HL-60 (cell line): Measurements from ENCODE around the gene ACOT12.

ENCODE experiments used
- DNase-seq, 2 experiments: peaks; one replicate each; pipeline ENCODE4 v3.0.0-alpha.2; 2010 to 2020; ENCODE audit warnings: low read depth in 1 of 2, low spot score in 1 of 2
- H3K27ac ChIP-seq: fragments of 250-450 bp; sonication (Bioruptor Pico); replicated peaks from 2 replicates; pipeline ENCODE4 v1.5.1; 2020; ENCODE audit warnings: mild to moderate bottlenecking, moderate library complexity
- H3K27me3 ChIP-seq: fragments of 250-450 bp; sonication (Bioruptor Pico); 2 replicates; pipeline ENCODE4 v1.5.1; 2021; ENCODE audit warnings: mild to moderate bottlenecking, moderate library complexity; ENCODE audit not compliant: insufficient read depth, poor library complexity, severe bottlenecking
- H3K4me3 ChIP-seq: replicated peaks from 2 replicates; pipeline ENCODE4 v1.5.1; 2011; ENCODE audit warnings: mild to moderate bottlenecking, control low read depth, low read length; ENCODE audit not compliant: insufficient read depth
- GABPA ChIP-seq: IDR thresholded peaks from 2 replicates; pipeline ENCODE4 v1.6.1; 2012; ENCODE audit warnings: low read depth
- POLR2AphosphoS5 ChIP-seq: IDR thresholded peaks from 2 replicates; pipeline ENCODE4 v1.6.1; 2012; ENCODE audit warnings: low read depth
- SPI1 ChIP-seq: IDR thresholded peaks from 2 replicates; pipeline ENCODE4 v1.6.1; 2012; ENCODE audit warnings: low read depth, mild to moderate bottlenecking, borderline replicate concordance
- TF ChIP-seq, protein P1 (sequence below): IDR thresholded peaks from 2 replicates; pipeline ENCODE4 v1.6.1; 2012; ENCODE audit warnings: low read depth; ENCODE audit not compliant: insufficient replicate concordance
- TF ChIP-seq, protein P2 (sequence below): IDR thresholded peaks from one replicate; pipeline ENCODE4 v1.5.1; 2011; ENCODE audit warnings: low read length, control low read depth, inconsistent platforms; ENCODE audit not compliant: insufficient read depth

The ACOT12 gene

DNA sequence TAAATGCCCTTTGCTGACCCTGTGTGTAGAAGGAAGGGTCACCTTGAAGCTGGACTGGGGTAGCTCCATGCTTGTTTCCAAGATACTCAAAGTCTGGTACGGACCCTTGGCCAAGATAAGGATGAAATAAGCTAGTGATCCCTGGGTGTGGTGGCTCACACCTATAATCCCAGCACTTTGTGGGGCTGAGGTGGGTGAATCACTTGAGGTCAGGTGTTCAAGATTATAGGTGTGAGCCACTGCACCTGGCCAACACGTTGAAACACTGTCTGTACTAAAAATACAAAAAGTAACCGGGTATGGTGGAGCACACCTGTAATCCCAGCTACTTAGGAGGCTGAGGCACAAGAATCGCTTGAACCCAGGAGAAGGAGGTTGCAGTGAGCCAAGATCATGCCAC, 33.3 kb downstream of the ACOT12 start:
- TF ChIP-seq GABPA: no peak
- TF ChIP-seq, protein P1, sequence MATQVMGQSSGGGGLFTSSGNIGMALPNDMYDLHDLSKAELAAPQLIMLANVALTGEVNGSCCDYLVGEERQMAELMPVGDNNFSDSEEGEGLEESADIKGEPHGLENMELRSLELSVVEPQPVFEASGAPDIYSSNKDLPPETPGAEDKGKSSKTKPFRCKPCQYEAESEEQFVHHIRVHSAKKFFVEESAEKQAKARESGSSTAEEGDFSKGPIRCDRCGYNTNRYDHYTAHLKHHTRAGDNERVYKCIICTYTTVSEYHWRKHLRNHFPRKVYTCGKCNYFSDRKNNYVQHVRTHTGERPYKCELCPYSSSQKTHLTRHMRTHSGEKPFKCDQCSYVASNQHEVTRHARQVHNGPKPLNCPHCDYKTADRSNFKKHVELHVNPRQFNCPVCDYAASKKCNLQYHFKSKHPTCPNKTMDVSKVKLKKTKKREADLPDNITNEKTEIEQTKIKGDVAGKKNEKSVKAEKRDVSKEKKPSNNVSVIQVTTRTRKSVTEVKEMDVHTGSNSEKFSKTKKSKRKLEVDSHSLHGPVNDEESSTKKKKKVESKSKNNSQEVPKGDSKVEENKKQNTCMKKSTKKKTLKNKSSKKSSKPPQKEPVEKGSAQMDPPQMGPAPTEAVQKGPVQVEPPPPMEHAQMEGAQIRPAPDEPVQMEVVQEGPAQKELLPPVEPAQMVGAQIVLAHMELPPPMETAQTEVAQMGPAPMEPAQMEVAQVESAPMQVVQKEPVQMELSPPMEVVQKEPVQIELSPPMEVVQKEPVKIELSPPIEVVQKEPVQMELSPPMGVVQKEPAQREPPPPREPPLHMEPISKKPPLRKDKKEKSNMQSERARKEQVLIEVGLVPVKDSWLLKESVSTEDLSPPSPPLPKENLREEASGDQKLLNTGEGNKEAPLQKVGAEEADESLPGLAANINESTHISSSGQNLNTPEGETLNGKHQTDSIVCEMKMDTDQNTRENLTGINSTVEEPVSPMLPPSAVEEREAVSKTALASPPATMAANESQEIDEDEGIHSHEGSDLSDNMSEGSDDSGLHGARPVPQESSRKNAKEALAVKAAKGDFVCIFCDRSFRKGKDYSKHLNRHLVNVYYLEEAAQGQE: no peak
- TF ChIP-seq SPI1: no peak
- no peak for TF ChIP-seq POLR2AphosphoS5
- TF ChIP-seq, protein P2, sequence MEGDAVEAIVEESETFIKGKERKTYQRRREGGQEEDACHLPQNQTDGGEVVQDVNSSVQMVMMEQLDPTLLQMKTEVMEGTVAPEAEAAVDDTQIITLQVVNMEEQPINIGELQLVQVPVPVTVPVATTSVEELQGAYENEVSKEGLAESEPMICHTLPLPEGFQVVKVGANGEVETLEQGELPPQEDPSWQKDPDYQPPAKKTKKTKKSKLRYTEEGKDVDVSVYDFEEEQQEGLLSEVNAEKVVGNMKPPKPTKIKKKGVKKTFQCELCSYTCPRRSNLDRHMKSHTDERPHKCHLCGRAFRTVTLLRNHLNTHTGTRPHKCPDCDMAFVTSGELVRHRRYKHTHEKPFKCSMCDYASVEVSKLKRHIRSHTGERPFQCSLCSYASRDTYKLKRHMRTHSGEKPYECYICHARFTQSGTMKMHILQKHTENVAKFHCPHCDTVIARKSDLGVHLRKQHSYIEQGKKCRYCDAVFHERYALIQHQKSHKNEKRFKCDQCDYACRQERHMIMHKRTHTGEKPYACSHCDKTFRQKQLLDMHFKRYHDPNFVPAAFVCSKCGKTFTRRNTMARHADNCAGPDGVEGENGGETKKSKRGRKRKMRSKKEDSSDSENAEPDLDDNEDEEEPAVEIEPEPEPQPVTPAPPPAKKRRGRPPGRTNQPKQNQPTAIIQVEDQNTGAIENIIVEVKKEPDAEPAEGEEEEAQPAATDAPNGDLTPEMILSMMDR: no peak
- no peak overlapping the region for H3K27ac ChIP-seq

DNA sequence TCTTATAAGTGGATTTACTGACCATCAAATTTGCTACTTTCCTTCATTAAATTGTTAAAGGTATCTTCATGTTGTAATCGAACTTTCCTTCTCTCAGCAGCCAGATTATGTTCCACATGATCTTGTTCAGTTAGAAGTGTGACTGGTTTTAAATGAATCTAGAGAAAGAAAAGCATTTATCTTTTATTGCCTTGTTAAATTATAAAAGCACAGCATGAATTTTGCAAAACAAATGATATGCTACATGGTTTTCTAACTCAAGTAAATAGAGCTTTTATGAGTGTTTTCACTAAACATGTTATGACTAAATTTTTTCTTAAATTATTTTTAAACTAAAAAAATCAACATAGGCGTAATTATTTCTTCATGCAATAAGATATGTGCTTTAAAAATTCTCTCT, 34.1 kb downstream of the ACOT12 start:
- H3K27ac ChIP-seq: no peak overlapping the region
- no peak for DNase-seq
- TF ChIP-seq SPI1: no peak
- TF ChIP-seq, protein P1: no peak
- no peak for TF ChIP-seq POLR2AphosphoS5
- no peak for TF ChIP-seq GABPA
- TF ChIP-seq, protein P2: no peak
- H3K4me3 ChIP-seq: no peak overlapping the region
- H3K27me3 ChIP-seq: no peaks in the 10 kb centered on the region

More for the DNA sequence above, 33.3 kb downstream of the ACOT12 start:
- Histone ChIP-seq H3K4me3 (no peak overlapping the region), H3K27me3 (no peaks in the 10 kb centered on the region)
- no peak for DNase-seq

DNA sequence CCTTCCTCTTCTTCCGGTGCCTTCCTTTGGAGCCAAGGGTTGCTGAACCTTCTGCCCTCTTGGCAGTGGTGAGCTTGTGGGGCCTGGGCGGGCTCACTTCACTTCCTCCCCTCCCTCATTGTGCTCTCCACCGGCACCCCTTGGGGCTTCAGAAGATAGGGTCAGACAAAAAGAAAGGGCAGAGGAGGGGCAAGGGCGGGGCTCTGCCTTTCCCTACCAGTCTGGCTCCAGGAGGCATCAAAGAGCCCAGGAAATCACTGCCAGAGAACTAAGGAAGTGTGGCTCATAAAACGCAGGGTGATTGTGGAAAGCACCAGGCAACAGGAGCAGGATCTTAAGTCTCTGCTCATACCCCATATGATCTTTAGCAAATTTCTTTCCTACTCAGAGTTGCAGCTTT, 34.8 kb downstream of the ACOT12 start:
- DNase-seq: no peak
- H3K27ac ChIP-seq: no peak overlapping the region
- TF ChIP-seq, protein P2: no peak
- TF ChIP-seq SPI1: no peak
- TF ChIP-seq GABPA: no peak
- TF ChIP-seq, protein P1: no peak
- no peak for TF ChIP-seq POLR2AphosphoS5
- H3K27me3 ChIP-seq: no peaks in the 10 kb centered on the region
- no peak overlapping the region for H3K4me3 ChIP-seq
